Placental epithelial cell (primary cell): Measurements from ENCODE around the gene C5orf15. TPM values are rescaled to one million over a fixed set of nuclear protein-coding genes. Genes with fewer than 3 reads are reported as not detected.

Experiments
- total RNA-seq: library from RNA; depleted of rRNA; stranded (reverse); fragments of >200 nt; gene quantifications from 2 replicates; pipeline ENCODE4 v1.2.3, GENCODE V29; 2012

C5orf15 gene
- total RNA-seq = 47.5 and 79.5 TPM in 2 replicates

GRCh38 chr5:133968204-133968980 lies at the start of gene C5orf15:
C5orf15 (minus strand) TSS chr5:133968625; CDS start chr5:133968584, 41 bp downstream.

GRCh38 chr5:134004626-134005416 lies 36.4 kb upstream of the C5orf15 start, which contains the start of gene VDAC1:
VDAC1 (minus strand) TSS chr5:134004975; CDS start chr5:133993012, 11,963 bp downstream.

Other genes with a start within 250 kb of the C5orf15 start
- gene VDAC1, start 36.4 kb upstream of the C5orf15 start, total RNA-seq = 200 and 344 TPM in 2 replicates
- gene TCF7, start 146.1 kb upstream of the C5orf15 start, total RNA-seq = 0.76 and 2.4 TPM in 2 replicates
- gene SKP1, start 208.3 kb upstream of the C5orf15 start, total RNA-seq = 163 and 223 TPM in 2 replicates